HL-60 (cell line): Measurements from ENCODE around the gene CFHR3.
"Not testable (repeated sequence)": the region's sequence is repeated elsewhere in the genome, so short reads cannot be mapped to it uniquely, and the experiment has no call there.

Experiments used
- DNase-seq, 2 experiments: peaks; one replicate each; pipeline ENCODE4 v3.0.0-alpha.2; 2010 to 2020; ENCODE audit warnings: low read depth in 1 of 2, low spot score in 1 of 2
- H3K27ac ChIP-seq: fragments of 250-450 bp; sonication (Bioruptor Pico); replicated peaks from 2 replicates; pipeline ENCODE4 v1.5.1; 2020; ENCODE audit warnings: mild to moderate bottlenecking, moderate library complexity
- H3K27me3 ChIP-seq: fragments of 250-450 bp; sonication (Bioruptor Pico); 2 replicates; pipeline ENCODE4 v1.5.1; 2021; ENCODE audit warnings: mild to moderate bottlenecking, moderate library complexity; ENCODE audit not compliant: insufficient read depth, poor library complexity, severe bottlenecking
- H3K4me3 ChIP-seq: replicated peaks from 2 replicates; pipeline ENCODE4 v1.5.1; 2011; ENCODE audit warnings: mild to moderate bottlenecking, control low read depth, low read length; ENCODE audit not compliant: insufficient read depth
- SPI1 ChIP-seq: IDR thresholded peaks from 2 replicates; pipeline ENCODE4 v1.6.1; 2012; ENCODE audit warnings: low read depth, mild to moderate bottlenecking, borderline replicate concordance

Gene CFHR3

DNA sequence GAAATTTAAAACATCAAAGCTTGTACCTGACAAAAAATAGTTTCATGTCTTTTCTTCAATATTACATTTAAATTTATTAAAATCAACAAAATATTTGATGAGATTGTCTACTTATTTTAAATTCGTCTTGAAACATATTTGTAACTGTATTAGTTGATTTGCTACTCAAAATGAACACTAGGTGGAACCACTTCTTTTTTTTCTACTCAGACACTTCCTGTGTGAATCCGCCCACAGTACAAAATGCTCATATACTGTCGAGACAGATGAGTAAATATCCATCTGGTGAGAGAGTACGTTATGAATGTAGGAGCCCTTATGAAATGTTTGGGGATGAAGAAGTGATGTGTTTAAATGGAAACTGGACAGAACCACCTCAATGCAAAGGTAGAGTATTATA, 53.2 kb downstream of the CFHR3 start:
- not testable (repeated sequence) for H3K4me3 ChIP-seq, H3K27ac ChIP-seq, H3K27me3 ChIP-seq
- TF ChIP-seq SPI1, result peak; percentile 28; the same call in 1 of the 2 replicates
- DNase-seq, result peak in 1 of 2 experiments; percentile 0
